ENCODE data around the gene RNF38. TPM values are rescaled to one million over a fixed set of nuclear protein-coding genes. Genes with fewer than 3 reads are reported as not detected.

Gene RNF38
- total and polyA plus RNA-seq, 2 donors (not counting 3 experiments of a cell fraction or from before 2014, with no cell fraction given): 36.7 to 47.2 TPM

DNA sequence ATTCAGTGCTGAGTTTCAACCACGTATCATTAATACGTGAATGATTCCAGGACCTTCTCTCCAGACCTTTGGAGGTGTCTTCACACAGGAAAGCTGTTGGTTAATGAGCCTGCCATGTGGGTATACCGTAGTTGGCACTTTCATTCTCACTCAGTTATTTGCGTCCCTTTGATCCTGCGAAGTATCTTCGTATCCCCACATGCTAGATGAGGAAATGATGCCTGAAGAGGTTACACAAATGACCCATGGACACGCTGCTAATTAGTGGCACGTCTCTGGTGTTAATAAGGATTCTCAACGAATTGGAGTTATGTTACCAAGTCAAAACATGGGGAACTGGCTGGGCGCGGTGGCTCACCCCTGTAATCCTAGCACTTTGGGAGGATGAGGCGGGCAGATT lies 76.1 kb downstream of the RNF38 start:
- Histone ChIP-seq H3K4me2 (ENCODE audit: insufficient read depth, low read length) (no peak overlapping the region), H4K20me1 (replicated peaks; ENCODE audit: control insufficient read depth, extremely low read depth, insufficient read depth, low read length) (no peaks in the 10 kb centered on the region), H3K79me2 (ENCODE audit: control insufficient read depth, insufficient read depth, low read length) (no peaks in the 10 kb centered on the region), H3K27ac (ENCODE audit: insufficient read depth, low read depth, low read length) (no peak overlapping the region), H2AFZ (ENCODE audit: low read depth, low read length) (no peak overlapping the region), H3K9me3 (replicated peaks; ENCODE audit: control insufficient read depth, insufficient read depth, low read length) (no peaks in the 10 kb centered on the region), H3K36me3 (ENCODE audit: control insufficient read depth in 2 of 2, extremely low read depth in 1 of 2, insufficient read depth in 2 of 2, low read length in 2 of 2) (no peaks in the 10 kb centered on the region), H3K27me3 (ENCODE audit: control insufficient read depth in 2 of 2, insufficient read depth in 2 of 2, low read length in 2 of 2) (no peaks in the 10 kb centered on the region), H3K9ac (replicated peaks; ENCODE audit: extremely low read depth, insufficient read depth, low read length) (no peak overlapping the region), H3K4me1 (ENCODE audit: control insufficient read depth, extremely low read depth, insufficient read depth, low read length) (no peaks in the 10 kb centered on the region), H3K9me1 (replicated peaks; ENCODE audit: control insufficient read depth, extremely low read depth, insufficient read depth, low read length) (no peaks in the 10 kb centered on the region), H3K4me3 (replicated peaks in 1 of 3; ENCODE audit: insufficient read depth in 1 of 3, low read depth in 1 of 3, low read length in 3 of 3) (no peak overlapping the region)
- dilution Hi-C loops (cut with MboI; ENCODE audit: extremely low pct_ligation_motif_present, low sequenced_read_pairs) (no loop called here), intact Hi-C loops (cut with micrococcal nuclease) (no loop called here)
- POLR2A ChIA-PET: no interaction called here
- DNase-seq (ENCODE audit: low read depth, low spot score): no peak
- BruUV-seq (replicated peaks): no TSS peak
- no peak for FAIRE-seq
- CTCF ChIA-PET: interaction anchor here (0.7 to 9.3 kb wide), 2 partner anchors 60 to 75 kb away, joined by 3 to 184 read pairs; no protein-coding TSS in a partner anchor
- TF ChIP-seq MYC (IDR thresholded peaks at IDR 0.05; ENCODE audit: low read depth, low read length) (no peak), POLR2A (IDR thresholded peaks at IDR 0.05; ENCODE audit: low read depth, low read length) (no peak), POLR2AphosphoS5 (IDR thresholded peaks at IDR 0.05; ENCODE audit: insufficient read depth, low read depth, low read length) (no peak), GATA2 (IDR thresholded peaks at IDR 0.05; ENCODE audit: insufficient read depth, insufficient read length, low read depth, low read length) (no peak), FOS (IDR thresholded peaks at IDR 0.05; ENCODE audit: borderline replicate concordance, insufficient read depth, low read length) (no peak), JUN (IDR thresholded peaks at IDR 0.05; ENCODE audit: borderline replicate concordance, insufficient read depth, insufficient read length, low read depth) (no peak), EZH2 (IDR thresholded peaks at IDR 0.05; ENCODE audit: borderline replicate concordance, low read depth, low read length, severe bottlenecking) (no peak)
- TF ChIP-seq, protein P1, sequence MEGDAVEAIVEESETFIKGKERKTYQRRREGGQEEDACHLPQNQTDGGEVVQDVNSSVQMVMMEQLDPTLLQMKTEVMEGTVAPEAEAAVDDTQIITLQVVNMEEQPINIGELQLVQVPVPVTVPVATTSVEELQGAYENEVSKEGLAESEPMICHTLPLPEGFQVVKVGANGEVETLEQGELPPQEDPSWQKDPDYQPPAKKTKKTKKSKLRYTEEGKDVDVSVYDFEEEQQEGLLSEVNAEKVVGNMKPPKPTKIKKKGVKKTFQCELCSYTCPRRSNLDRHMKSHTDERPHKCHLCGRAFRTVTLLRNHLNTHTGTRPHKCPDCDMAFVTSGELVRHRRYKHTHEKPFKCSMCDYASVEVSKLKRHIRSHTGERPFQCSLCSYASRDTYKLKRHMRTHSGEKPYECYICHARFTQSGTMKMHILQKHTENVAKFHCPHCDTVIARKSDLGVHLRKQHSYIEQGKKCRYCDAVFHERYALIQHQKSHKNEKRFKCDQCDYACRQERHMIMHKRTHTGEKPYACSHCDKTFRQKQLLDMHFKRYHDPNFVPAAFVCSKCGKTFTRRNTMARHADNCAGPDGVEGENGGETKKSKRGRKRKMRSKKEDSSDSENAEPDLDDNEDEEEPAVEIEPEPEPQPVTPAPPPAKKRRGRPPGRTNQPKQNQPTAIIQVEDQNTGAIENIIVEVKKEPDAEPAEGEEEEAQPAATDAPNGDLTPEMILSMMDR (IDR thresholded peaks at IDR 0.05; ENCODE audit: extremely low read depth in 1 of 2, insufficient read depth in 1 of 2, low read depth in 1 of 2, low read length in 2 of 2): no peak
- TF ChIP-seq, protein P2, sequence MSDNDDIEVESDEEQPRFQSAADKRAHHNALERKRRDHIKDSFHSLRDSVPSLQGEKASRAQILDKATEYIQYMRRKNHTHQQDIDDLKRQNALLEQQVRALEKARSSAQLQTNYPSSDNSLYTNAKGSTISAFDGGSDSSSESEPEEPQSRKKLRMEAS (IDR thresholded peaks at IDR 0.05; ENCODE audit: insufficient read depth, insufficient read length): no peak
